ENCODE results near the gene ZNF497.

Gene ZNF497

DNA sequence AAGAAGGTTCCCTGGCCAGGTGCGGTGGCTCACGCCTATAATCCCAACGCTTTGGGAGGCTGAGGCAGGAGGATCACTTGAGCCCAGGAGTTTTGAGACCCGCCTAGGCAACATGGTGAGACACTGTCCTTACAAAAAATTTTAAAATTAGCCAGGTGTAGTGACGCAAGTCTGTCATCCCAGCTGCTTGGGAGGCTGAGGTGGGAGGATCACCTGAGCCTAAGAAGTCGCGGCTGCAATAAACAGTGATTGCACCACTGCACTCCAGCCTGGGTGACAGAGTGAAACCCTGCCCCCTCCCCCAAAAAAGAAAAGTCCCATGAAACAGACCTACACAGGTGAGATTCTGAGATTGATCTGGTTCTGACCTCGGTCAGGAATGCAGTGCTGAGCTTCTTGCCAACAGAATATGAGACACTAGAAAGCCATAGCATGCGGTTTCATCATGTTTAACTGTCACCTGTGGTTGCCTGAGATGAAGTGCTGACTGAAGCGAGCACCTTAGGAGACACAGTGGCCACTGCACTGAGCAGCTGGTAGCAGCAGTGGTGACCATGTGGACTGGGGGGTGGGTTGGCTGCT lies 7.2 kb downstream of the ZNF497 start:
- no peak for TF ChIP-seq EZH2phosphoT487 (IDR thresholded peaks at IDR 0.05; ENCODE audit: borderline replicate concordance)
- TF ChIP-seq, protein P1, sequence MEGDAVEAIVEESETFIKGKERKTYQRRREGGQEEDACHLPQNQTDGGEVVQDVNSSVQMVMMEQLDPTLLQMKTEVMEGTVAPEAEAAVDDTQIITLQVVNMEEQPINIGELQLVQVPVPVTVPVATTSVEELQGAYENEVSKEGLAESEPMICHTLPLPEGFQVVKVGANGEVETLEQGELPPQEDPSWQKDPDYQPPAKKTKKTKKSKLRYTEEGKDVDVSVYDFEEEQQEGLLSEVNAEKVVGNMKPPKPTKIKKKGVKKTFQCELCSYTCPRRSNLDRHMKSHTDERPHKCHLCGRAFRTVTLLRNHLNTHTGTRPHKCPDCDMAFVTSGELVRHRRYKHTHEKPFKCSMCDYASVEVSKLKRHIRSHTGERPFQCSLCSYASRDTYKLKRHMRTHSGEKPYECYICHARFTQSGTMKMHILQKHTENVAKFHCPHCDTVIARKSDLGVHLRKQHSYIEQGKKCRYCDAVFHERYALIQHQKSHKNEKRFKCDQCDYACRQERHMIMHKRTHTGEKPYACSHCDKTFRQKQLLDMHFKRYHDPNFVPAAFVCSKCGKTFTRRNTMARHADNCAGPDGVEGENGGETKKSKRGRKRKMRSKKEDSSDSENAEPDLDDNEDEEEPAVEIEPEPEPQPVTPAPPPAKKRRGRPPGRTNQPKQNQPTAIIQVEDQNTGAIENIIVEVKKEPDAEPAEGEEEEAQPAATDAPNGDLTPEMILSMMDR (conservative IDR thresholded peaks at IDR 0.05; ENCODE audit: low read length), result no peak
- Histone ChIP-seq H3K9me2 (replicated peaks; ENCODE audit: low read depth, low read length) (no peaks in the 10 kb centered on the region), H3K4me3 (ENCODE audit: low read length, poor library complexity, severe bottlenecking) (no peak overlapping the region), H3K9ac (ENCODE audit: low read depth, low read length, poor library complexity, severe bottlenecking) (no peak overlapping the region), H3K36me3 (ENCODE audit: insufficient read depth, low read length) (no peaks in the 10 kb centered on the region), H3K27me3 (ENCODE audit: insufficient read depth, low read length, poor library complexity, severe bottlenecking) (no peaks in the 10 kb centered on the region), H3K9me3 (ENCODE audit: insufficient read depth, low read depth, low read length) (no peaks in the 10 kb centered on the region), H2AFZ (ENCODE audit: low read length) (no peak overlapping the region), H3K4me1 (ENCODE audit: insufficient read depth, low read length, poor library complexity, severe bottlenecking) (no peaks in the 10 kb centered on the region), H3K4me2 (ENCODE audit: low read depth, low read length, poor library complexity, severe bottlenecking) (no peak overlapping the region), H3F3A (ENCODE audit: low read depth) (no peaks in the 10 kb centered on the region), H3K79me2 (ENCODE audit: insufficient read depth, low read length) (no peaks in the 10 kb centered on the region), H4K20me1 (ENCODE audit: insufficient read depth, low read length, poor library complexity, severe bottlenecking) (no peaks in the 10 kb centered on the region)

DNA sequence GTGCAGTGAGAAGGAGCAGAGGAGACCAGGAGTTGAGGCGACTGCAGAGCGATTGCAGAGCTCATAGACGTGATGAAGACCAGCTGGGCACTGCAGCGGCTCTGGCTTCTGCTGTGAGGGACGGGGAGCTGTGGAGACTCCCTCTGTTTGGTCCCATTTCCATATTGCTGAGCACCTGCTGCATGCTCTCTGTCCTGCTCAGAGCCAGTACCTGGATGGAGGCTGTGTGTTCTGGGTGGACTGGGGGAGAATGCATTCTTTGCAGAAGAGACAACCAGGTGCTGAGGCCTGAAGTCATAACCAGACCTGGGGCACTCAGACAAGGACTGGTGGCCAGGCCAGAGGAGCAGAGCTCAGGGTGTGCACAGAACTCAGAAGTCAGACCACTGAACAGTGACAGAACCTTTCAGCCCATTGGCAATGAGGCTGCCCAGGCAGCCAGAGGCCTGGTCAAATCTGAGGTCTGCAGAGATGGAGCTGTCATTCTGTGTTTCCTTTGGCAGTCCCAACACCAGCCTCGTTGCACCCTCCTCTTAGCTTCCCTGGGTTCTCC lies 8.0 kb downstream of the ZNF497 start:
- H3K9me3 ChIP-seq (ENCODE audit: insufficient read depth, low read depth, low read length), result no peaks in the 10 kb centered on the region
- H3K79me2 ChIP-seq (ENCODE audit: insufficient read depth, low read length), result no peaks in the 10 kb centered on the region
- H3K27me3 ChIP-seq (ENCODE audit: insufficient read depth, low read length, poor library complexity, severe bottlenecking), result no peaks in the 10 kb centered on the region
- H4K20me1 ChIP-seq (ENCODE audit: insufficient read depth, low read length, poor library complexity, severe bottlenecking), result no peaks in the 10 kb centered on the region
- no peak overlapping the region for H3K9ac ChIP-seq (ENCODE audit: low read depth, low read length, poor library complexity, severe bottlenecking)
- H3K9me2 ChIP-seq (replicated peaks; ENCODE audit: low read depth, low read length), result no peaks in the 10 kb centered on the region
- H3K4me1 ChIP-seq (ENCODE audit: insufficient read depth, low read length, poor library complexity, severe bottlenecking), result peaks cover 2% of the 10 kb centered on the region
- no peak overlapping the region for H3K4me2 ChIP-seq (ENCODE audit: low read depth, low read length, poor library complexity, severe bottlenecking)
- TF ChIP-seq, protein P1 (conservative IDR thresholded peaks at IDR 0.05; ENCODE audit: low read length), result no peak
- TF ChIP-seq EZH2phosphoT487 (IDR thresholded peaks at IDR 0.05; ENCODE audit: borderline replicate concordance), result no peak
- no peaks in the 10 kb centered on the region for H3F3A ChIP-seq (ENCODE audit: low read depth)
- no peak overlapping the region for H3K4me3 ChIP-seq (ENCODE audit: low read length, poor library complexity, severe bottlenecking)
- no peaks in the 10 kb centered on the region for H3K36me3 ChIP-seq (ENCODE audit: insufficient read depth, low read length)
- H2AFZ ChIP-seq (ENCODE audit: low read length), result no peak overlapping the region

DNA sequence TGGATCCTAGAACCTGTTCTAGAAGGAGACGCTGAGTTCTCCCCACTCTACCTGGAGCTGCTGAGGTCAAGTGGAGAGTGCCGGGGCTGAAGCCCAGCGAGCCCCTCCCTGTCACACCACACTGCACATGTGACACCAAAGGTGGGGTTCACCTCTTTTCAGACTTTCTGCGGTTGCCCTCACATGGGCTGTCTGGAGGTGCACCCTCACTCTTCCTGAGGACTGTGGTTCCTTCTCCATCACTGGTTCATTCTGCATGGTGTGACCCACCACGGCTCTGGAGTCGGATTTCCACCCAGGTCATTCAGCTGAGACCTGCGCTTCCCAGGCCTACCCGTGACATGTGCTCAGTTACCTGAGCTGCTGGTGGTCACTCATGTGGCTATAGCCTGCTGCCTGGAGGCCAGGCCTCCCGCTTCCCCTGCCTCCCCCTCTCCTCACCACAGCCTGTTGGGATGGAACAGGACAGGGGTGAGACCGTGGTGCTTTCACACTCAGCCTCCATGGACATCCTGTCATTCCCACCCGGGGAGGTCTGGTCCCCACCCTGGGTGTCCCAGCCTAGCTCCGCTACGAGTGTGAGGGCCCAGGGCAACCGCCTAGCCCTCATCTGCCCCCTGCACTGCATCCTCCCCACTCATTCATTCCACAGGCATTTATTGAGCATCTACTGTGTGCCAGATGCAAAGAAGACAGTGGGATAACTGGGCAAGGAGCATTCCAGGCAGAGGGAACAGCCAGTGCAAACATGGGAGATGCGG lies 8.7 kb downstream of the ZNF497 start:
- H3K79me2 ChIP-seq (ENCODE audit: insufficient read depth, low read length), result no peaks in the 10 kb centered on the region
- H3F3A ChIP-seq (ENCODE audit: low read depth), result no peaks in the 10 kb centered on the region
- no peak for TF ChIP-seq EZH2phosphoT487 (IDR thresholded peaks at IDR 0.05; ENCODE audit: borderline replicate concordance)
- TF ChIP-seq, protein P1 (conservative IDR thresholded peaks at IDR 0.05; ENCODE audit: low read length), result no peak
- peaks cover 7% of the 10 kb centered on the region for H3K4me1 ChIP-seq (ENCODE audit: insufficient read depth, low read length, poor library complexity, severe bottlenecking)
- H3K4me2 ChIP-seq (ENCODE audit: low read depth, low read length, poor library complexity, severe bottlenecking), result no peak overlapping the region
- no peaks in the 10 kb centered on the region for H3K9me2 ChIP-seq (replicated peaks; ENCODE audit: low read depth, low read length)
- H3K36me3 ChIP-seq (ENCODE audit: insufficient read depth, low read length), result no peaks in the 10 kb centered on the region
- H4K20me1 ChIP-seq (ENCODE audit: insufficient read depth, low read length, poor library complexity, severe bottlenecking), result no peaks in the 10 kb centered on the region
- H3K4me3 ChIP-seq (ENCODE audit: low read length, poor library complexity, severe bottlenecking), result no peak overlapping the region
- no peaks in the 10 kb centered on the region for H3K27me3 ChIP-seq (ENCODE audit: insufficient read depth, low read length, poor library complexity, severe bottlenecking)
- H3K9me3 ChIP-seq (ENCODE audit: insufficient read depth, low read depth, low read length), result no peaks in the 10 kb centered on the region
- H3K9ac ChIP-seq (ENCODE audit: low read depth, low read length, poor library complexity, severe bottlenecking), result no peak overlapping the region
- H2AFZ ChIP-seq (ENCODE audit: low read length), result no peak overlapping the region
